IMR-90 (cell line): Measurements from ENCODE around the gene RAPH1. TPM values are rescaled to one million over a fixed set of nuclear protein-coding genes. Genes with fewer than 3 reads are reported as not detected.

Source experiments
- ATAC-seq: fragments of 200-7000 bp; cut with Tn5 transposase; 2 replicates; pipeline ENCODE4 v1.9.1; 2020; ENCODE audit warnings: low read depth, mild to moderate bottlenecking, moderate library complexity
- BruUV-seq: library from RNA; stranded (reverse); fragments of 400-500 nt; replicated peaks from 2 replicates; lab custom pipeline; 2021; lab: Mats Ljungman, UMichigan
- CTCF ChIA-PET: fragments of 300-600 bp; formaldehyde crosslinking; extraction: SDS; loops from one replicate; lab custom pipeline; 2021; ENCODE audit warnings: antibody characterized with exemption; lab: Yijun Ruan, JAX
- POLR2A ChIA-PET: fragments of 300-600 bp; sonication (Branson Sonifier 250); formaldehyde crosslinking; loops from one replicate; lab custom pipeline; 2022; ENCODE audit warnings: antibody characterized with exemption; ENCODE audit not compliant: unreplicated experiment; lab: Charles Lee
- DNase-seq: peaks from one replicate; pipeline ENCODE4 v3.0.0; 2013
- H2AFZ ChIP-seq: replicated peaks from 2 replicates; pipeline ENCODE3; 2013; ENCODE audit warnings: low read length, mild to moderate bottlenecking; ENCODE audit not compliant: poor library complexity
- H2AK5ac ChIP-seq: 2 replicates; pipeline ENCODE4 v1.6.1; 2013; ENCODE audit warnings: low read depth, low read length, inconsistent platforms
- H2AK9ac ChIP-seq: replicated peaks from 2 replicates; pipeline ENCODE3; 2013; ENCODE audit warnings: mild to moderate bottlenecking, low read depth, low read length, moderate library complexity; ENCODE audit not compliant: poor library complexity
- H2BK120ac ChIP-seq: 2 replicates; pipeline ENCODE4 v1.6.1; 2013; ENCODE audit warnings: low read depth, low read length, inconsistent platforms
- H2BK15ac ChIP-seq: 3 replicates; pipeline ENCODE4 v1.6.1; 2013; ENCODE audit warnings: low read depth, low read length, inconsistent platforms
- H2BK20ac ChIP-seq: 2 replicates; pipeline ENCODE4 v1.6.1; 2013; ENCODE audit warnings: low read depth, mild to moderate bottlenecking, inconsistent platforms, low read length, moderate library complexity
- H2BK5ac ChIP-seq: 2 replicates; pipeline ENCODE4 v1.6.1; 2013; ENCODE audit warnings: mild to moderate bottlenecking, low read depth, low read length, inconsistent platforms; ENCODE audit not compliant: poor library complexity, severe bottlenecking
- H3K14ac ChIP-seq: replicated peaks from 2 replicates; pipeline ENCODE4 v1.6.1; 2013; ENCODE audit warnings: low read depth, low read length, inconsistent platforms
- H3K18ac ChIP-seq: 2 replicates; pipeline ENCODE4 v1.6.1; 2013; ENCODE audit warnings: low read depth, low read length, control low read depth
- H3K23ac ChIP-seq: 2 replicates; pipeline ENCODE4 v1.6.1; 2013; ENCODE audit warnings: low read depth, low read length, inconsistent platforms
- H3K27ac ChIP-seq: 2 replicates; pipeline ENCODE4 v1.5.1; 2013; ENCODE audit warnings: mild to moderate bottlenecking, control low read depth, low read length; ENCODE audit not compliant: insufficient read depth
- H3K27me3 ChIP-seq: 2 replicates; pipeline ENCODE4 v1.6.1; 2013; ENCODE audit warnings: low read length; ENCODE audit not compliant: control insufficient read depth, insufficient read depth
- H3K36me3 ChIP-seq: 2 replicates; pipeline ENCODE4 v1.6.1; 2013; ENCODE audit warnings: low read length, mixed read lengths; ENCODE audit not compliant: control insufficient read depth, insufficient read depth
- H3K4ac ChIP-seq: 2 replicates; pipeline ENCODE4 v1.6.1; 2013; ENCODE audit warnings: low read depth, low read length, inconsistent platforms
- H3K4me1 ChIP-seq: 2 replicates; pipeline ENCODE4 v1.6.1; 2013; ENCODE audit warnings: low read length, mixed read lengths; ENCODE audit not compliant: control insufficient read depth, insufficient read depth
- H3K4me2 ChIP-seq: 2 replicates; pipeline ENCODE4 v1.6.1; 2013; ENCODE audit warnings: low read depth, mild to moderate bottlenecking, control low read depth, low read length, moderate library complexity
- H3K4me3 ChIP-seq: 2 replicates; pipeline ENCODE4 v1.5.1; 2013; ENCODE audit warnings: low read depth, mild to moderate bottlenecking, control low read depth, low read length, moderate library complexity; ENCODE audit not compliant: insufficient read depth
- H3K56ac ChIP-seq: 2 replicates; pipeline ENCODE4 v1.6.1; 2013; ENCODE audit warnings: low read length, inconsistent platforms; ENCODE audit not compliant: insufficient read depth; ENCODE audit errors: extremely low read depth
- H3K79me1 ChIP-seq, 2 experiments: 2 replicates each; pipeline ENCODE4 v1.6.1; 2013; ENCODE audit warnings: low read length in 2 of 2, inconsistent platforms in 1 of 2, low read depth in 1 of 2
- H3K9ac ChIP-seq: 2 replicates; pipeline ENCODE4 v1.6.1; 2013; ENCODE audit warnings: low read depth, low read length, control low read depth
- H3K9me1 ChIP-seq: 2 replicates; pipeline ENCODE4 v1.6.1; 2013; ENCODE audit warnings: low read length, inconsistent platforms; ENCODE audit not compliant: insufficient read depth
- H3K9me3 ChIP-seq: 2 replicates; pipeline ENCODE4 v1.6.1; 2013; ENCODE audit warnings: low read length; ENCODE audit not compliant: control insufficient read depth, insufficient read depth
- H4K20me1 ChIP-seq: 2 replicates; pipeline ENCODE4 v1.6.1; 2013; ENCODE audit warnings: low read length, inconsistent platforms; ENCODE audit not compliant: insufficient read depth
- H4K5ac ChIP-seq: 2 replicates; pipeline ENCODE4 v1.6.1; 2013; ENCODE audit warnings: mild to moderate bottlenecking, low read depth, low read length, control low read depth
- H4K8ac ChIP-seq, 2 experiments: 2 replicates each; pipeline ENCODE4 v1.6.1; 2013; ENCODE audit warnings: low read depth in 2 of 2, low read length in 2 of 2, control low read depth in 1 of 2, inconsistent platforms in 1 of 2
- H4K91ac ChIP-seq: 2 replicates; pipeline ENCODE4 v1.6.1; 2013; ENCODE audit warnings: low read depth, low read length, inconsistent platforms; ENCODE audit not compliant: insufficient read depth
- BHLHE40 ChIP-seq: fragments of 150-350 bp; IDR thresholded peaks from 2 replicates; pipeline ENCODE4 v1.6.1; 2016; ENCODE audit warnings: mild to moderate bottlenecking, low read depth, low read length
- CEBPB ChIP-seq: IDR thresholded peaks from 2 replicates; pipeline ENCODE4 v1.6.1; 2012; ENCODE audit warnings: low read depth, low read length, improper control_type of control experiment
- ELK1 ChIP-seq: fragments of 150-350 bp; IDR thresholded peaks from 2 replicates; pipeline ENCODE4 v1.6.1; 2016; ENCODE audit warnings: low read depth, mild to moderate bottlenecking, low read length, moderate library complexity, borderline replicate concordance
- FOS ChIP-seq: fragments of 150-350 bp; IDR thresholded peaks from 2 replicates; pipeline ENCODE4 v1.6.1; 2016; ENCODE audit warnings: low read depth, low read length
- MAFK ChIP-seq: IDR thresholded peaks from 2 replicates; pipeline ENCODE4 v1.6.1; 2012; ENCODE audit warnings: low read depth, low read length, improper control_type of control experiment
- NFE2L2 ChIP-seq: fragments of 150-350 bp; IDR thresholded peaks from 2 replicates; pipeline ENCODE4 v1.6.1; 2016; ENCODE audit warnings: low read depth, mild to moderate bottlenecking, low read length
- POLR2A ChIP-seq: IDR thresholded peaks from 2 replicates; pipeline ENCODE4 v1.6.1; 2012; ENCODE audit warnings: mild to moderate bottlenecking, low read depth, low read length
- RAD21 ChIP-seq: IDR thresholded peaks from 2 replicates; pipeline ENCODE4 v1.6.1; 2012; ENCODE audit warnings: low read length, improper control_type of control experiment
- RCOR1 ChIP-seq: IDR thresholded peaks from 2 replicates; pipeline ENCODE4 v1.6.1; 2012; ENCODE audit warnings: mild to moderate bottlenecking, low read length, improper control_type of control experiment; ENCODE audit not compliant: insufficient replicate concordance
- SMC3 ChIP-seq: fragments of 150-350 bp; IDR thresholded peaks from 2 replicates; pipeline ENCODE4 v1.6.1; 2016; ENCODE audit warnings: low read depth, mild to moderate bottlenecking, antibody characterized with exemption, low read length, moderate library complexity
- WGBS, 2 experiments: methylation state at CpG; one replicate each; pipeline versions ENCODE4 v1.1.5 to v1.1.7; 2013; ENCODE audit warnings: missing lambda C conversion rate in 2 of 2; ENCODE audit not compliant: insufficient read length in 1 of 2; ENCODE audit errors: extremely low coverage in 2 of 2; 5-methylcytosine and 5-hydroxymethylcytosine counted together
- dilution Hi-C: fragments of 300-500 bp; cut with HindIII; formaldehyde crosslinking; loops from one replicate; pipeline ENCODE4 v1.14.3; 2018; ENCODE audit warnings: low sequenced_read_pairs; ENCODE audit not compliant: unreplicated experiment
- in situ Hi-C: fragments of 300-500 bp; cut with MboI; formaldehyde crosslinking; loops from 3 replicates; pipeline ENCODE4 v1.14.3; 2019; ENCODE audit warnings: low sequenced_read_pairs, inconsistent platforms, mixed read lengths
- intact Hi-C: fragments of 100-400 bp; cut with micrococcal nuclease; formaldehyde crosslinking; loops from 2 replicates; pipeline ENCODE4 v1.10.0; 2022
- polyA plus RNA-seq, 3 experiments: library from polyadenylated mRNA; depleted of rRNA; stranded (reverse); fragments of >200 nt; gene quantifications; 2 replicates each; pipeline ENCODE4 v1.2.3, GENCODE V29; 2012; ENCODE audit warnings: low replicate concordance in 1 of 3
- total RNA-seq: library from RNA; depleted of rRNA; stranded (reverse); fragments of >200 nt; gene quantifications from 2 replicates; pipeline ENCODE4 v1.2.3, GENCODE V29; 2012

The RAPH1 gene
- total and polyA plus RNA-seq, 2 of the 4 experiments (the other 2 are of a cell fraction): 7.5 to 15.1 TPM

- no peak overlapping the region for H3K56ac ChIP-seq
- H3K27ac ChIP-seq: no peak overlapping the region
- no peaks in the 10 kb centered on the region for H3K9me3 ChIP-seq
- H3K18ac ChIP-seq: no peak overlapping the region
- no peaks in the 10 kb centered on the region for H3K79me1 ChIP-seq
- DNase-seq (no peak), ATAC-seq (no peak)
- no peaks in the 10 kb centered on the region for H3K36me3 ChIP-seq
- CTCF ChIA-PET: no interaction called here
- no peak overlapping the region for H3K9ac ChIP-seq
- no peak overlapping the region for H3K23ac ChIP-seq
- TF ChIP-seq ELK1 (no peak), CEBPB (no peak), POLR2A (no peak), SMC3 (no peak), MAFK (no peak), RCOR1 (no peak), FOS (no peak), RAD21 (no peak), BHLHE40 (no peak), NFE2L2 (no peak)
- H3K9me1 ChIP-seq: peaks cover 11% of the 10 kb centered on the region; the same call in 1 of the 2 replicates
- no peaks in the 10 kb centered on the region; the same call in 1 of the 2 replicates for H3K27me3 ChIP-seq
- peaks cover 4% of the 10 kb centered on the region for H3K4me1 ChIP-seq
- H3K4me3 ChIP-seq: no peak overlapping the region
- H2BK120ac ChIP-seq: no peak overlapping the region
- in situ Hi-C loops: no loop called here
- no peak overlapping the region for H2AFZ ChIP-seq
- H2AK5ac ChIP-seq: peak overlapping the region; percentile 57; the same call in 1 of the 2 replicates
- 86% methylated on average over 1 of the region's 5 CpGs; no CpG with 5 or more reads in 1 of the 2 experiments for WGBS, 2 experiments
- BruUV-seq: no TSS peak
- H2BK15ac ChIP-seq: no peak overlapping the region
- H3K4me2 ChIP-seq: no peak overlapping the region
- H3K14ac ChIP-seq: no peak overlapping the region
- no peak overlapping the region for H4K8ac ChIP-seq
- H3K4ac ChIP-seq: no peak overlapping the region
- no peaks in the 10 kb centered on the region for H4K20me1 ChIP-seq
- no peak overlapping the region for H2AK9ac ChIP-seq
- H2BK20ac ChIP-seq: no peak overlapping the region
- H4K91ac ChIP-seq: no peak overlapping the region
- dilution Hi-C loops: no loop called here
- POLR2A ChIA-PET: no interaction called here
- H4K5ac ChIP-seq: no peak overlapping the region
- intact Hi-C loops: no loop called here
- H2BK5ac ChIP-seq: no peak overlapping the region
Measured at GRCh38 chr2:203580844-203581243, 45.7 kb upstream of the RAPH1 start.
